ENCODE data around the gene CDH13.

Gene CDH13

DNA sequence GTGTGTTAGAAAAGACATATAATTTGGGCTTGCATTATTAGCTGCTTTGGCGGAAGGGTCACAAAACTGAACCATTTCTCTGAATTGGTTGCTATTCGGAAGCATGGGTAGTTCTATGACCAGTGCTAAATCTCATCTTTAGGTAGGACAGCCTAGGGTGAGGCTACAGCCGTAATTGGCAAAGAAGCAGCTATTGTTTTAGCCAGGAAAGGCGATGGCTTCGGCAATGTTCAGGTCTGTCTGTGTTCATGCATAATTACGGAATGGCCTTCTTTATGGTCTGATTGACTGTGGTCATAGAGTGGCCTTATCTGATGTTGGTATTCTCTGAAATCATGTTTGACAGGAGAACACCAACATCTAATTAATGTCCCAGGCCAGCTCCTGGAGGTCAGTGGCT, 812.6 kb downstream of the CDH13 start:
- DNase-seq (ENCODE audit: low spot score): no peak

GRCh38 chr16:83441517-83441916, 814.7 kb downstream of the CDH13 start:
- no peak for DNase-seq (ENCODE audit: low spot score)

DNA sequence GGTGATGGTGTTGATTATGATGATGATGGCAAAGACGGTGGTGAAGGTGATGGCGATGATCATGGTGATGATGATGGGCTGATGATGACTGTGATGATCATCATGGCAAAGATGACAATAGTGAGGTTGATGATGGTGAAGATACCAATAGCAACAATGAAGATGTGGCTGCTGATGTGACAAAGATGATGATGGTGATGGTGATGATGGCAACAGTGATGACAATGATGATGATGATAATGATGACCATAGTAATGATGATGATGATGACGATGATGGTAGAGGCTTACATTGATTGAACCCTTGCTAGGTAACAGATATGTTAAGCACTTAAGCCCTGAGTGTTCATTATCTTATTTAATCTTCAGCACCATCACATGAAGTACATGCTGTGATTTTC, 817.2 kb downstream of the CDH13 start:
- DNase-seq (ENCODE audit: low spot score): no peak

GRCh38 chr16:83447560-83447959, 820.8 kb downstream of the CDH13 start:
- DNase-seq (ENCODE audit: low spot score): no peak

- no peak for DNase-seq (ENCODE audit: low spot score)
These were observed 823.1 kb downstream of the CDH13 start for GRCh38 chr16:83449861-83450260.

DNA sequence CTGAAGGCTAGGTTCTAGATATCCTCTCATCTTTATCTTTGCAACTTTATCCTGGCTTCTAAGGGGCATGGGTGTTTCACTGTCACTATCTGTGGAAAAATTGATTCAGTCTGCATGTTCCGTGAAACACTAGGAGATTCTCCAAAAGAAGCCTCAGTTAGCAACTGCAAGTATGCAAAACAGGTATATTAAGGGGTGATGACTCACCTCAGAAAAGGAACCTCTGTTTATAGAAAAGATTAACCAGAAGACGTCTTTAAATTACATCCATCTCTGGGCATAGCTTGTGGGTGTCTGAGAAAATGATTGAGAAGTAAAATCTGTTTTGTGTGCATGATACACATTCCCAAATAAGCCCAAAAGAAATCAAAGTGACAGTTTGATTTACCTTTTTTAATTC, 827.2 kb downstream of the CDH13 start:
- DNase-seq (ENCODE audit: low spot score): no peak

DNA sequence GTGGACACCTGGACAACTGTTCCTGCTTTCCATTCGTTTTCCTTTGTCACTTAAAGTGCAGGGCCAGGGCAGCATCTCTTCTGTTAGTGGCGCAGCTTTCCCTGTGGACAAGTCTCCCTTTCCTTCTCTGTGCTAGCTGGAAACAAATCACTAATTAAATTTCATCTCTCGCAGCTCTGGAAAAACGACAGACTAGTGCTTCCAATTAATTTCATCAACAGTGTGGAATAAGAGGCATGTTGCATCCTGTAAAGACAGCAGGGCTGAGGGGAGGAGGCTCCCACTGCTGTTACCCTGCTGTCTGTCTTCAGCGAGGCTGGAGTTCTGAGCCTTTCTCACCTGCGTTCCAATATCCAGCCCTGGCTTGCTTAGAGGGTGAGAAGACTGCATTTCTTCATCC, 828.9 kb downstream of the CDH13 start:
- DNase-seq (ENCODE audit: low spot score): no peak

- DNase-seq (ENCODE audit: low spot score): no peak
These were observed 830.2 kb downstream of the CDH13 start for GRCh38 chr16:83456934-83457333.

DNA sequence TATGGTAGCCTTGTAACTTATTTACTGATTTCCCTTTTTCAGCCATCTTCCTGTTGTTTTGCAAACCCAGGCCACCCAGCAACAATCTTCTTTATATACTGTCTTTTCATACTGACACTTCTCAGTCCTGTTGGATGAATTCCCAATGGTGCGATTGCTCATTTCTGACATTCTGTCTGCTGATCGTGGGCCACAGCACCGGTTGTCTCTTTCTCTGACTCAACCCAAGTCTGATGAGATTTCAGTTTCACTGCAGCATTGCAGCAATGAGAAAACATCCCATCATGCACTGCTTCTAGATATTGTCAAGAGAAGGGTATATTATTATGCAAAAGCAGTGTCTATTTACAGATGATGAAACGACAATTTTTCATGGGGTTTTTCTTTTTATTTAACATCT, 831.8 kb downstream of the CDH13 start:
- peak; percentile 19 for DNase-seq (ENCODE audit: low spot score)

DNA sequence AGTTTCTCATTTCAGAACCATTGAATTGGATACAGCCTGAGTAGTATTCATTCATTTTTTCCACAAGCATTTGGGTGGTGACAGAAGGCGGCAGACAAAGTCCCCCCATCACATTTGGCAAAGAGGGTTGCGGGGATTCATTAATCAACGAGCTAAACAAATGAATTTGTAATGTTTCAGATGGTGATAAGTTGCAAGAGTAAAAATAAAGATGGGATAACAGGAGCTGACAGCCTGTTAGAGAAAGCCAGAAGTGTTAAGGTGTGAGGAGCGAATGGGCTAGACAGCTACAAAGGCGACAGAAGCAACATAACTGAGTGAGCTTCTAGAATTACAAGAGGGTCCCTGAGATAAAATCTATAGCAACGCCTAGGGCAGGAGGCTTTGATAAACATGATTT, 838.2 kb downstream of the CDH13 start:
- DNase-seq (ENCODE audit: low spot score): no peak

DNA sequence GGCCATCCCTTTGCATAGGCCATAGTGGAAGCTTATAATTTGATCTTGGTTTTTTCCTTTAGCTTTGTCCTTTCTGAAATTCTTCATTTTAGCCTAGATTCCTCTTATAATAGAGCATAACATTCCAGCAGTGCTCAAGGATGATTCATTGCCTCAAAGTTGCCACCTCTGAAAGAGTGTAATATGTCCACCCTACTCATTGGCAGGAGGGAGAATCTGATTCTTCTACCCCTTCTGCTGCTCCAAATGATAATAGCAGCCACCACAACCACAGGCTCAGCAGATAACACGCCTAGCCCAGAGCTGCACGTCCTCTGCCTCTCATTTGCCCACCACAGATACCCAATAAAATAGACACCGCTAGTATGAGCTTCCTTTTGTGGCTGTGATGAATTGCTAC, 843.6 kb downstream of the CDH13 start:
- DNase-seq (ENCODE audit: low spot score): no peak

DNA sequence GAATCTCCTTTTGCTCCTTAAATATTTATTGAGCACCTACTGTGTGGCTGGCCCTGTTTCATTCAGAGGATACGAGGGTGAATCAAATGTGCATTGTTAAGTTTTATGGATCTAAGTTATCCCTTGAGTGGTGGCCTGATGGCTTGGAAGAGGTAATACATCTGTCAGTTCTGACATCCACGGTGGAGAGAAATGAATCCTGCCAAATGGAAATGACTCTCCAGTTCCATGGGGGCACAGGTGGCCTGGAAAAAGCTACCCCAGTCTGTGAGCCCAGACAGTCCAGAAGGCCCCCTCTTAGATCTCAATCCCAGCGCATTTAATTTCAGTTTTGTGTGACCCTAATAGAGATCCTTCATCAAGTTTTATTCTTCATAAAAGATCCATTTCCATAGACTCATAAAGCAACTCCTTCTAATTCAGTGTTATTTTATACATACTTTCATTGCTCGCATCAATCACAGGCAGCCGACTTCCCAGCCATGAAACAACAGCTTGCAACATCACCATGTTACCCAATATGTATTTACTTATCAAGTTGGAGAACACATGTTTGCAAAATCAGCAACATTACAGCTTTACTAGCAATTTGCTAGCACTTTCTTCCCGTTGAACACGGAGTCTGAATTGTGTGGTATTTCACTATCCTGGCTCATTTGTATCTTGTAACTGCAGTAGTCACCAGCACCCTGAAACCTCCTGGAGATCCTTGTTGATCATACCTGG, 846.2 kb downstream of the CDH13 start:
- no peak for DNase-seq (ENCODE audit: low spot score)

DNA sequence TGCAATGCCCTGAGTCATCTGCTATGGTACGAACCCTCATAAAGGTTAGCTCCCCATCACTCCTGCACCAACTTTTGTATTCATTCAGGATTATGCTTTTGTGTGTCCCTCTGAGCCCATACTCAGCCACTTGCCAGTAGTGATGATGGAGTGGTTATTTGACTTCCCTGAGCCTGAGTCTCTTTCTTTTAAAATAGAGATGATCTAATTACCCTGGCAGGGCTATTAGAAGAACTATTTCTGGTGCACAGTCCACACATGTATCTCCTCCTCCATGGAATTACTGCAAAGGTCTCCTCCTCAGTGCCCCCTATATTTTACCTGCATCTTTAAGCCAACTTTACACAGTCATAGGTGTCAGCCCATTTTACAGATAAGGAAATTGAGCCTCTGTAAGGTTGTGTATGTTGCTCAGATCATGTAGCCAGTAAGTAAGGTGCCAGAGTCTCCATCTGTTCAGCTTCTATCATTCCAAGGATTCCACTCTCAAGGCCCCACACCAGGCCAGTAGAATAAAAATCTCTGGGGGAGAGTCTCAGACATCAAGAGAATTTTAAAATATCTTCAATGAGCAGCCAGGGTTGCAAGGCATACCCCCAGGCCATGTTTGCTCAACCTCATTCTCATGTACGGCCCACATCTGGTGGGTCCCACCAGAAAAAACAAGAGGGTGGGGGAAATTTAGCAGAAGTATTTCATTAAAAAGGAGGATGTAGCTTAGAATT, 847.3 kb downstream of the CDH13 start:
- no peak for DNase-seq (ENCODE audit: low spot score)

- DNase-seq (ENCODE audit: low spot score): no peak
These were observed 848.3 kb downstream of the CDH13 start for GRCh38 chr16:83475108-83475507.

- DNase-seq (ENCODE audit: low spot score): no peak
These were observed 854.8 kb downstream of the CDH13 start for GRCh38 chr16:83481589-83481988.

- no peak for DNase-seq (ENCODE audit: low spot score)
These were observed 855.9 kb downstream of the CDH13 start for GRCh38 chr16:83482545-83483162.

DNA sequence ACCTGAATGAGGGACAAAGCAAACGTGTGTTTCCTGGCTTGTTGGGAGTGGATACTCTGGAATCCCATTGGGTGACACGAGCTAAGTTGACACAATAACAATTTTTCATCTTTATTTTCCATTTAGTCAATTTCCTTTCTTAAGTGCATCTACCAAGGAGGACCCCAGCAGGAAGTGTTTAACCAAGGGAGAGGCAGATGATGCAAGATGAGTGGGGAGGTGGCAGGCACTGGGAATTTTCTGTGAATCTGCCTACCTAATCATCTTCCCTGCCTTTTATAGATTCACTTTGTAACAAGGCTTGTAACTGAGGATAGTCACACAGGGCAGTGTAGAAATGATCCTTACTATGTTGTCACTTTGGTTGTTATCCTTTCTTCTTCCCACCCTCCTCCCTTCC, 863.3 kb downstream of the CDH13 start:
- DNase-seq (ENCODE audit: low spot score): no peak

DNA sequence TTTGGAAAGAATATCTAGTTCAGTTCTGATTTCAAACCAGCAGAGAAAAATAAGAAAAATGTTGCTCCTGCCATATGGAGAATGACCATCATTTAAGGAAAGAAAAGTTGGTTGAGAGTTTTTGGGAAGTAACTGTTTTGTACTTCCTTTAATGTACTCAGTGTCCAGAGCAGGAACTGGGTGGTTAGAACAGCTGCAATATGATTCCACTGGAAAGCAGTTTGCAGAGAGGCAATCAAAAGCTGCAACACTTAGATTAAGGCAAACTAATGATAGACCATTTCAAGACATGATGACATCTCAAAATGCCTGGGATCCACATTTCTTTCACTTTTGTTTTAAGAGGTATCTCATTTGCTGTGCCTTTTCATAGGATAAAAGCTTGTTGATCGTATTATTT, 867.7 kb downstream of the CDH13 start:
- no peak for DNase-seq (ENCODE audit: low spot score)

GRCh38 chr16:83501481-83501880, 874.7 kb downstream of the CDH13 start:
- DNase-seq (ENCODE audit: low spot score): no peak

DNA sequence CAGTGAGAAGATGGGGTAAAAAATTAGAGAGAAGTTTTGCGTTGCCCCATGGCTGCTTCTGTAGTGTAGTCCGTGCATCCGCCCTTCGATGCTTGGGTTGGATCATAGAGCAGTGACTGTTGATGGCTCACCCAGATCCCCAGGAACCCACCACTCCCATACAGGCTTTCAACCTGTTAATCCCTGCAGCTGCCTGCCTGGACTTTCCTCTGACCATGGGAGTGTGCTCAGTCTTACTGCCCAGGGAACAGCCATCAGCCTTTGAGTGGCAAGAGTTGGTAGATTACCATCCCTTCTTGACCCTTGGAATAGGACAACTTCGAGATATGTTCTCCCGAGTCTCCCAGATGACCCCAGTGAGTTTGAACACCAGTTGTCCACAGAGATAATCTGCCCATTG, 881.5 kb downstream of the CDH13 start:
- DNase-seq (ENCODE audit: low spot score): no peak

- DNase-seq (ENCODE audit: low spot score): no peak
These were observed 882.5 kb downstream of the CDH13 start for GRCh38 chr16:83509316-83509715.

DNA sequence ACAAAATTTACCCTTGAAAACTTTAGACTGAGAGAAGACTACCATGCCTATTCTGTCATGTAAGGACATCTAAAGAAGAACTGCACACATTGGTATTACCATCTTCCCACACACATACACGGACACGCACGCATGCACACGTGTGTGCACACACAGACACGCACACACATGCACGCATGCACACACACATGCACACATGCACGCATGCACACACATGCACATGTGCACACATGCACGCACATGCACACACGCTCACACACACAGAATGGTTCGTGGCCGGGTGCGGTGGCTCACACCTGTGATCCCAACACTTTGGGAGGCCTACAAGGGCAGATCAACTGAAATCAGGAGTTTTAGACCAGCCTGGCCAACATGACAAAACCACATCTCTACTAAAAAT, 884.1 kb downstream of the CDH13 start:
- DNase-seq (ENCODE audit: low spot score): no peak

GRCh38 chr16:83513008-83513755, 886.4 kb downstream of the CDH13 start:
- DNase-seq (ENCODE audit: low spot score): peak; percentile 89

Measured in COLO829 (cell line).